Measurements from ENCODE around the gene TULP4. TPM values are rescaled to one million over a fixed set of nuclear protein-coding genes. Genes with fewer than 3 reads are reported as not detected.
"Not testable (repeated sequence)": the region's sequence is repeated elsewhere in the genome, so short reads cannot be mapped to it uniquely, and the experiment has no call there.

TULP4 gene
- total RNA-seq, 2 donors from 2014 or later = 123 to 159 TPM

GRCh38 chr6:158476389-158476788, 164.1 kb downstream of the TULP4 start:
- intact Hi-C loops (cut with DNase I) = no loop called here
- no peak for DNase-seq
- no peak for ATAC-seq

- DNase-seq; intact Hi-C loops (cut with DNase I); ATAC-seq: not testable (repeated sequence)
Measured at GRCh38 chr6:158477722-158478121, 165.5 kb downstream of the TULP4 start.

GRCh38 chr6:158480989-158481388, 168.7 kb downstream of the TULP4 start:
- ATAC-seq (no peak), DNase-seq (no peak)
- intact Hi-C loops (cut with DNase I) = no loop called here

- DNase-seq (no peak), ATAC-seq (no peak)
- intact Hi-C loops (cut with DNase I) = no loop called here
Measured at GRCh38 chr6:158481690-158482473, 169.6 kb downstream of the TULP4 start.

GRCh38 chr6:158485431-158485830, 173.2 kb downstream of the TULP4 start:
- DNase-seq (no peak), ATAC-seq (no peak)
- intact Hi-C loops (cut with DNase I) = no loop called here

- no peak for DNase-seq
- intact Hi-C loops (cut with DNase I) = no loop called here
- ATAC-seq = no peak
Measured at GRCh38 chr6:158487495-158487894, 175.2 kb downstream of the TULP4 start.

- intact Hi-C loops (cut with DNase I) = no loop called here
- ATAC-seq = peak in 1 of 2 donors; percentile 74
Measured at GRCh38 chr6:158488065-158488464, 175.8 kb downstream of the TULP4 start.

GRCh38 chr6:158489441-158489840, 177.2 kb downstream of the TULP4 start:
- DNase-seq (no peak), ATAC-seq (no peak)
- intact Hi-C loops (cut with DNase I) = no loop called here

More at GRCh38 chr6:158488065-158488464, 175.8 kb downstream of the TULP4 start:
- DNase-seq = no peak

GRCh38 chr6:158492881-158493280, 180.6 kb downstream of the TULP4 start:
- intact Hi-C loops (cut with DNase I) = no loop called here
- DNase-seq (no peak), ATAC-seq (no peak)

- ATAC-seq = no peak
- no peak for DNase-seq
- intact Hi-C loops (cut with DNase I) = no loop called here
Measured at GRCh38 chr6:158496700-158497099, 184.4 kb downstream of the TULP4 start.

GRCh38 chr6:158497620-158498019, 185.4 kb downstream of the TULP4 start:
- no peak for ATAC-seq
- no peak for DNase-seq
- intact Hi-C loops (cut with DNase I) = no loop called here

- intact Hi-C loops (cut with DNase I) = no loop called here
- DNase-seq = no peak
- ATAC-seq = no peak
Measured at GRCh38 chr6:158498362-158498761, 186.1 kb downstream of the TULP4 start.

- intact Hi-C loops (cut with DNase I) = no loop called here
- DNase-seq = no peak
- ATAC-seq = no peak
Measured at GRCh38 chr6:158499601-158500000, 187.3 kb downstream of the TULP4 start.

GRCh38 chr6:158500016-158500735, 187.9 kb downstream of the TULP4 start:
- ATAC-seq = no peak
- intact Hi-C loops (cut with DNase I) = no loop called here

GRCh38 chr6:158501360-158502262, 189.3 kb downstream of the TULP4 start:
- intact Hi-C loops (cut with DNase I) = no loop called here
- DNase-seq (no peak), ATAC-seq (no peak)

More at GRCh38 chr6:158500016-158500735, 187.9 kb downstream of the TULP4 start:
- DNase-seq = no peak

GRCh38 chr6:158502263-158502950, 190.1 kb downstream of the TULP4 start:
- intact Hi-C loops (cut with DNase I) = no loop called here
- no peak for ATAC-seq
- DNase-seq = no peak

GRCh38 chr6:158503222-158503621, 191.0 kb downstream of the TULP4 start:
- intact Hi-C loops (cut with DNase I) = no loop called here
- DNase-seq = no peak
- ATAC-seq = no peak

GRCh38 chr6:158503846-158504245, 191.6 kb downstream of the TULP4 start:
- DNase-seq (no peak), ATAC-seq (no peak)
- intact Hi-C loops (cut with DNase I) = no loop called here

GRCh38 chr6:158505194-158505593, 192.9 kb downstream of the TULP4 start:
- ATAC-seq = no peak
- no peak for DNase-seq
- intact Hi-C loops (cut with DNase I) = no loop called here

All from left cardiac atrium (tissue), 4 donors.